HepG2 (cell line): ENCODE results near the gene EIF6. TPM values are rescaled to one million over a fixed set of nuclear protein-coding genes. Genes with fewer than 3 reads are reported as not detected.
A peak's percentile ranks its signal among the peaks of the same experiment; 100 is the strongest.

ENCODE experiments used
- ASH2L ChIP-seq: fragments of 300-600, 200-600 bp; sonication (generic); IDR thresholded peaks from 2 replicates; pipeline ENCODE4 v1.7.0; 2017; ENCODE audit warnings: low read depth, mild to moderate bottlenecking, moderate library complexity, mixed read lengths, low read length; ENCODE audit not compliant: insufficient read length
- BRD4 ChIP-seq: sonication (generic); formaldehyde crosslinking; IDR thresholded peaks from 2 replicates; pipeline ENCODE4 v1.4.0; 2020; ENCODE audit warnings: missing genetic modification reagents
- CAMTA2 ChIP-seq: sonication (generic); formaldehyde crosslinking; IDR thresholded peaks from 2 replicates; pipeline ENCODE4 v1.4.0; 2020; ENCODE audit warnings: mild to moderate bottlenecking, missing genetic modification reagents, borderline replicate concordance
- EZH2 ChIP-seq: conservative IDR thresholded peaks from 2 replicates; pipeline ENCODE4 v1.6.1; 2012; ENCODE audit warnings: mild to moderate bottlenecking, low read depth, low read length, moderate library complexity
- FOXO1 ChIP-seq: sonication (generic); formaldehyde crosslinking; IDR thresholded peaks from 2 replicates; pipeline ENCODE4 v1.4.0; 2020; ENCODE audit warnings: missing genetic modification reagents
- FUBP1 ChIP-seq: sonication (generic); formaldehyde crosslinking; IDR thresholded peaks from 2 replicates; pipeline ENCODE4 v1.5.1; 2020; ENCODE audit warnings: missing genetic modification reagents, mild to moderate bottlenecking, borderline replicate concordance
- POLR2G ChIP-seq: fragments of 200-400 bp; formaldehyde crosslinking; IDR thresholded peaks from 2 replicates; pipeline ENCODE4 v1.6.1; 2018; ENCODE audit warnings: mild to moderate bottlenecking, low read depth, low read length, moderate library complexity
- PRMT3 ChIP-seq: sonication (generic); formaldehyde crosslinking; IDR thresholded peaks from 2 replicates; pipeline ENCODE4 v1.8.1; 2022; ENCODE audit warnings: low read depth, mild to moderate bottlenecking, moderate library complexity, missing genetic modification reagents, borderline replicate concordance
- RBM39 ChIP-seq: fragments of 200-400 bp; formaldehyde crosslinking; IDR thresholded peaks from one replicate; pipeline ENCODE4 v1.6.1; 2018; ENCODE audit warnings: antibody characterized with exemption, mild to moderate bottlenecking, low read depth, low read length; ENCODE audit not compliant: poor library complexity, severe bottlenecking
- RERE ChIP-seq: IDR thresholded peaks from 2 replicates; pipeline ENCODE4 v1.6.1; 2016; ENCODE audit warnings: low read depth, missing genetic modification reagents, missing compliant biosample characterization
- SIN3A ChIP-seq: IDR thresholded peaks from 2 replicates; pipeline ENCODE4 v1.6.1; 2011; ENCODE audit warnings: low read depth, mild to moderate bottlenecking, control low read depth, low read length, borderline replicate concordance
- TCF7L2 ChIP-seq: IDR thresholded peaks from 2 replicates; pipeline ENCODE4 v1.6.1; 2011; ENCODE audit warnings: mild to moderate bottlenecking, low read depth, low read length, moderate library complexity
- ZFP1 ChIP-seq: IDR thresholded peaks from 2 replicates; pipeline ENCODE4 v1.6.1; 2016
- ZIK1 ChIP-seq: sonication (generic); formaldehyde crosslinking; IDR thresholded peaks from 2 replicates; pipeline ENCODE4 v1.5.0; 2020; ENCODE audit warnings: mild to moderate bottlenecking, low read depth, missing genetic modification reagents, borderline replicate concordance
- ZNF484 ChIP-seq: sonication (generic); formaldehyde crosslinking; IDR thresholded peaks from 2 replicates; pipeline ENCODE4 v1.5.1; 2020; ENCODE audit warnings: mild to moderate bottlenecking, low read depth, missing genetic modification reagents, borderline replicate concordance
- ZNF720 ChIP-seq: sonication (generic); formaldehyde crosslinking; IDR thresholded peaks from 2 replicates; pipeline ENCODE4 v1.4.0; 2020; ENCODE audit warnings: missing genetic modification reagents
- ZNF770 ChIP-seq: sonication (generic); formaldehyde crosslinking; IDR thresholded peaks from 2 replicates; pipeline ENCODE4 v1.5.0; 2020; ENCODE audit warnings: mild to moderate bottlenecking, missing genetic modification reagents
- ZNF839 ChIP-seq: sonication (generic); formaldehyde crosslinking; IDR thresholded peaks from 2 replicates; pipeline ENCODE4 v1.4.0; 2020; ENCODE audit warnings: missing genetic modification reagents, mild to moderate bottlenecking, borderline replicate concordance
- polyA plus RNA-seq, 8 experiments: library from polyadenylated mRNA; depleted of rRNA in 3 of 8; stranded (reverse) in 7 of 8; unstranded in 1 of 8; fragments of >200 nt; fragmentation: Illumina TruSeq in 4 of 8; extraction: Trizol in 4 of 8; gene quantifications; 2 replicates each; pipeline versions ENCODE4 v1.2.1 to v1.2.3, GENCODE V29; 2011 to 2016; ENCODE audit warnings: low read depth in 4 of 8, missing spikeins in 1 of 8, mixed read lengths in 1 of 8; ENCODE audit not compliant: insufficient read depth in 1 of 8
- total RNA-seq, 5 experiments: library from RNA; depleted of rRNA; stranded (reverse); fragments of >200 nt; fragmentation: Illumina TruSeq; extraction: Trizol; gene quantifications; 2 replicates each; pipeline ENCODE4 v1.2.3, GENCODE V29; 2016; ENCODE audit warnings: low read depth in 1 of 5

Gene EIF6
- total and polyA plus RNA-seq, 2 of the 13 experiments (the other 11 are each of a cell fraction or from before 2014, with no cell fraction given), result 462 to 466 TPM

GRCh38 chr20:35284992-35285805 is 627 bp upstream of the EIF6 start (continued):
- TF ChIP-seq RERE (CRISPR knock-in tag) (0 out of 2 replicates have a peak, but pooled peaks have one; percentile 17), ZNF770 (CRISPR knock-in tag) (peak; percentile 30; the same call in 1 of the 2 replicates), ZNF720 (CRISPR knock-in tag) (0 out of 2 replicates have a peak, but pooled peaks have one; percentile 25), FUBP1 (CRISPR knock-in tag) (peak; percentile 17; the same call in 1 of the 2 replicates), ZNF484 (peak; percentile 64; the same call in 1 of the 2 replicates), SIN3A (peak; percentile 6; the same call in 1 of the 2 replicates), POLR2G (no peak), ZNF839 (CRISPR knock-in tag) (peak; percentile 82; the same call in 1 of the 2 replicates), ZIK1 (peak; percentile 8), RBM39 (no peak), PRMT3 (CRISPR knock-in tag) (0 out of 2 replicates have a peak, but pooled peaks have one; percentile 32), ZFP1 (CRISPR knock-in tag) (0 out of 2 replicates have a peak, but pooled peaks have one; percentile 45), FOXO1 (CRISPR knock-in tag) (peak; percentile 9; the same call in 1 of the 2 replicates), EZH2 (no peak), ASH2L (peak; percentile 8), CAMTA2 (CRISPR knock-in tag) (peak; percentile 94; the same call in 1 of the 2 replicates), BRD4 (CRISPR knock-in tag) (peak; percentile 61; the same call in 1 of the 2 replicates), TCF7L2 (no peak)
